Panc1 (cell line): ENCODE results near the gene NRP1.

Source experiments
- CTCF ChIP-seq: fragments of 450-650 bp; IDR thresholded peaks from 2 replicates; pipeline ENCODE4 v1.5.1; 2017; ENCODE audit warnings: mild to moderate bottlenecking
- POLR2AphosphoS5 ChIP-seq: IDR thresholded peaks from 2 replicates; pipeline ENCODE4 v1.6.1; 2012; ENCODE audit warnings: mild to moderate bottlenecking, low read depth, low read length, moderate library complexity
- REST ChIP-seq, 2 experiments: IDR thresholded peaks; 2 replicates each; pipeline ENCODE4 v1.6.1; 2011 to 2012; ENCODE audit warnings: low read depth in 2 of 2, control low read depth in 1 of 2, low read length in 1 of 2, mild to moderate bottlenecking in 1 of 2, moderate library complexity in 1 of 2; ENCODE audit not compliant: insufficient read depth in 1 of 2

DNA sequence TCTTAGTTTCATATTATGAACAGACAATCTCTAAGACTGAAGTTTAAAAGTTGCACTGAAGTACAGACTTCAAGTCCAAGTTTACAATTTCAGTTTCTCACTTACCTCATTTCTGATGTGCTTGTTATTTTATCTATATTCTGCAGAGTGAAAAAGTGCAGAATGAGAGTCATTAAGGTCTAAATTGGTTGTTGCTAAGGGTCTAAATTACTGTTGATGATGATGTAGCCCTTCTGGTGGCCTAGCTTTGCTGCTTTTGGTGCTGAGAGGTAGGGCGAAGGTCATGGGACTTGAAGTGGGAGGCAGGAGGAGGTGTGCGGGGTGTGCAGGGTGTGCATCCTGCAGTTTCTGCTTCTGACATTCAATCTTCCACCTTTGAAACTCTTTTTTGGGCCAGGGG is 38.8 kb upstream of the NRP1 start:
- TF ChIP-seq CTCF (no peak), REST (IDR thresholded peaks at IDR 0.05; ENCODE audit: insufficient read depth in 1 of 2, low read depth in 2 of 2, low read length in 1 of 2) (no peak), POLR2AphosphoS5 (no peak)
